Dedifferentiated amniotic fluid mesenchymal stem cell (primary cell): ENCODE results near the gene DCHS1.

Source experiments
- DNase-seq: peaks from one replicate; pipeline ENCODE4 v3.0.0-alpha.2; 2016; ENCODE audit errors: extremely low spot score

The DCHS1 gene

DNA sequence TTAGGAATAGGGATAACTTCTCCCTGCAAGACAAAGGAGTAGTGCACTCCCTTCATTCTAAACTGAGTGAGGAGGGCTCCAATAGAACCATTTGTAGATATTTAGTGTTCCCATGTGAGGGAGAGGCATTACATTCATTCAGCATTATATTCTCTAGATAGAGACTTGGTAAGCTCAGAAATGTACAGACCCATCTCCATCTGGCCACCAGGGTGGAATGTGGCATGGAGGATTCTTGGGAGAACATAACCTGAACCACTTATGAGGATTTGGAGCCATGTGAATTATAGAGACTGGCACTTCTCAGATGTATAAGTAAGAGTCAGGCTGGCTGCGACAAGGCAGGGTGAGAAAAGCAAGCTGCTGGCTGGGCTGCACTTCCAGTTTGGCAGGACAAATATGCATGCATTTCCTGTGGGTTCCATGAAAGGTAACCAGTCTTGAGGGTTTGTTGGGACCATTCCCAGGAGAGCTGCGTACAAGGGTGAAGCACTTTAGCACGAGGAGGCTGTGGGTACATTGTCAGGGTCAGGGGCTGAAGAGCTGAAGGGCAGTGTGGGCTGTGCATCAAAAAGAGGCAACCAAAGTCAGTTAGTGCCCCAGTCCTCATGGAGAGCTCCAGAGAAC, 61.4 kb downstream of the DCHS1 start:
- DNase-seq, result no peak

DNA sequence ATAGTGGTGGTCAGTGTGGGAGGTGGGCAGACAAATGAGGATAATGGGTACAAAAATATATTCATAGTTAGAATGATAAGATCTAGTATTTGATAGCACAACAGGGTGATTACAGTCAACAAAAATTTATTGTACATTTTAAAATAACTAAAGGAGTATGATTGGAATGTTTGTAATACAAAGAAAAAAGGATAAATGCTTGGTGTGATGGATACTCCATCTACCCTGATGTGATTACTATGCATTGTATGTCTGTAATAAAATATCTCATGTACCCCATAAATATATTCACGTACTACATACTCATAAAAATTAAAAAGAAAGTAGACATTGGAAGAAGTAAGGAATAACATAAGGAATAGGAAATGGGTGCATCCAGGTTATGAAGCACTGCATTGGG, 67.6 kb downstream of the DCHS1 start:
- DNase-seq, result no peak

GRCh38 chr11:6587360-6587953, 68.2 kb downstream of the DCHS1 start:
- no peak for DNase-seq

GRCh38 chr11:6586434-6587359, 68.9 kb downstream of the DCHS1 start:
- no peak for DNase-seq

GRCh38 chr11:6584528-6584927, 71.1 kb downstream of the DCHS1 start:
- DNase-seq, result no peak

DNA sequence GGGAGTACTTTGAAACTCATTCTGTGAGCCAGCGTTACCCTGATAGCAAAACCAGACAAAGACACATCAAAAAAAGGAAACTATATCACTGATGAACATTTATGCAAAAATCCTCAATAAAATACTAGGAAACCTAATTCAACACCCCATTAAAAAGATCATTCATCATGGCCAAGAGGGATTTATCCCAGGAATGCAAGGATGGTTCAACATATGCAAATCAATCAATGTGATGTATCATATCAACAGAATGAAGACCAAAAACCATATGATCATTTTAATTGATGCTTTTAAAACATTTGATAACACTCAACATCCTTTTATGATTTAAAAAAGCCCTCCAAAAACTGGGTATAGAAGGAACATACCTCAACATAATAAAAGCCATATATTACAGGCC, 72.0 kb downstream of the DCHS1 start:
- DNase-seq, result no peak

- DNase-seq, result no peak
These were observed 75.9 kb downstream of the DCHS1 start for GRCh38 chr11:6579681-6580080.

DNA sequence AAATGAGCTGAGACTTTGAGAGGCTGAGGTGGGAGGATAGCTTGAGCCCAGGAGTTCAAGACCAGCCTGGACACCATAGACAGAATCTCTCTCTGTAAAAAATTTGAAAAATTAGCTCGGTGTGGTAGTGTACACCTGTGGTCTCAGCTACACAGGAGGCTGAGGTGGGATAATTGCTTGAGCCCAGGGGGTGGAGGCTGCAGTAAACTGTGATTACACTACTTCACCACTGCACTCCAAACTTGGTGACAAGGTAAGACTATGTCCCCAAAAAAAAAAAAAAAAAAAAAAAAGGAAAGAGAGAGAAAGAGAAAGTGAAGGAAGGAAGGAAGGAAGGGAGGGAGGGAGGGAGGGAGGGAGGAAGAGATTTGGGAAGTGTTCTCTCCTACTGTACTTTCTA, 77.5 kb downstream of the DCHS1 start:
- DNase-seq, result no peak

DNA sequence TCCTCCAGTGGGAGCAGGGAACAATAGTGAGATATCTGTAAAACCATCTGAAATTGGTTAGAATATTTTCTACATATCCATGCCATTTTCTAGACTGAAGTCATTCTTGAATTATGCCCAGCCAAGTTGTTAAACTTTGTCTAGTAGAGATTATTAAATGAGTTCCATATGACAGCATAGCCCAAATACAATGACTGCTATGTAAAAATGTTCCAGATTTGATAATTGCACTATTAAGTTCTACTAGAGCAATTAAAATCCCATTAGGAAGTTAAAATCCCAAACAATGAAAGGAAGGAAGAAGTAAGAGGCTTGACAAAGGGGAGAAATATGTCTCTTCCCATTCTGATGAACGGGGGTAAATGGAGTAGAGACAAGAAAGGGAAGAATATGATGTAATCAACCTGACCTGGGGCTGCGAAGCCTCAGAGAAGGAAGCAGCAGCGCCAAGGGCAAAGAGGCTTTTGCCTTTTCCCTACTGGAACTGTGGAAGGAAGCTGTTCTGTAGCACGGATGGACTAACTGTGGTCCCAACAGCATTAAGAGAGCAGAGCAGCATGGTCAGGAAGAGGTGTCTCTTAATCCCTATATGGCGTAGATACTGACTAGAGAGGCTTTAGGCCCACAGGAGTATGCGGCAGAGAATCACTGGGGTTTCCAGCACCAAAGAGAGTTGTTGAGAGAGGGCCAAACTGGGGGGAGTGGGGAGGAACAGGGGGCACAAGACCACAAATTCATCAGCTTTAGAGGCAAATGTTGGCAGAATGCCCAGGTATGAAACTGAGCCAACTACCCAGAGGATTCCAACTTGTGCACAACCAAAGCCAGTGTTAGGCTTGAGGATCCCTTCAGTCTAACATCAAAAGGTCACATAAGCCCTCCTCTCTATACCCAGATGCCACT, 78.9 kb downstream of the DCHS1 start:
- peak; percentile 36 for DNase-seq

- no peak for DNase-seq
These were observed 80.5 kb downstream of the DCHS1 start for GRCh38 chr11:6574816-6575715.

- DNase-seq, result peak; percentile 49
These were observed 83.4 kb downstream of the DCHS1 start for GRCh38 chr11:6572215-6572614.

GRCh38 chr11:6571434-6572008, 84.1 kb downstream of the DCHS1 start:
- DNase-seq, result no peak
